IMR-90 (cell line): ENCODE data around the gene GPC5. TPM values are rescaled to one million over a fixed set of nuclear protein-coding genes. Genes with fewer than 3 reads are reported as not detected.

Source experiments
- ATAC-seq: fragments of 200-7000 bp; cut with Tn5 transposase; 2 replicates; pipeline ENCODE4 v1.9.1; 2020; ENCODE audit warnings: low read depth, mild to moderate bottlenecking, moderate library complexity
- BruUV-seq: library from RNA; stranded (reverse); fragments of 400-500 nt; replicated peaks from 2 replicates; lab custom pipeline; 2021; lab: Mats Ljungman, UMichigan
- CTCF ChIA-PET: fragments of 300-600 bp; formaldehyde crosslinking; extraction: SDS; loops from one replicate; lab custom pipeline; 2021; ENCODE audit warnings: antibody characterized with exemption; lab: Yijun Ruan, JAX
- POLR2A ChIA-PET: fragments of 300-600 bp; sonication (Branson Sonifier 250); formaldehyde crosslinking; loops from one replicate; lab custom pipeline; 2022; ENCODE audit warnings: antibody characterized with exemption; ENCODE audit not compliant: unreplicated experiment; lab: Charles Lee
- DNase-seq: peaks from one replicate; pipeline ENCODE4 v3.0.0; 2013
- H2AFZ ChIP-seq: replicated peaks from 2 replicates; pipeline ENCODE3; 2013; ENCODE audit warnings: low read length, mild to moderate bottlenecking; ENCODE audit not compliant: poor library complexity
- H2AK5ac ChIP-seq: 2 replicates; pipeline ENCODE4 v1.6.1; 2013; ENCODE audit warnings: low read depth, low read length, inconsistent platforms
- H2AK9ac ChIP-seq: replicated peaks from 2 replicates; pipeline ENCODE3; 2013; ENCODE audit warnings: mild to moderate bottlenecking, low read depth, low read length, moderate library complexity; ENCODE audit not compliant: poor library complexity
- H2BK120ac ChIP-seq: 2 replicates; pipeline ENCODE4 v1.6.1; 2013; ENCODE audit warnings: low read depth, low read length, inconsistent platforms
- H2BK15ac ChIP-seq: 3 replicates; pipeline ENCODE4 v1.6.1; 2013; ENCODE audit warnings: low read depth, low read length, inconsistent platforms
- H2BK20ac ChIP-seq: 2 replicates; pipeline ENCODE4 v1.6.1; 2013; ENCODE audit warnings: low read depth, mild to moderate bottlenecking, inconsistent platforms, low read length, moderate library complexity
- H2BK5ac ChIP-seq: 2 replicates; pipeline ENCODE4 v1.6.1; 2013; ENCODE audit warnings: mild to moderate bottlenecking, low read depth, low read length, inconsistent platforms; ENCODE audit not compliant: poor library complexity, severe bottlenecking
- H3K14ac ChIP-seq: replicated peaks from 2 replicates; pipeline ENCODE4 v1.6.1; 2013; ENCODE audit warnings: low read depth, low read length, inconsistent platforms
- H3K18ac ChIP-seq: 2 replicates; pipeline ENCODE4 v1.6.1; 2013; ENCODE audit warnings: low read depth, low read length, control low read depth
- H3K23ac ChIP-seq: 2 replicates; pipeline ENCODE4 v1.6.1; 2013; ENCODE audit warnings: low read depth, low read length, inconsistent platforms
- H3K27ac ChIP-seq: 2 replicates; pipeline ENCODE4 v1.5.1; 2013; ENCODE audit warnings: mild to moderate bottlenecking, control low read depth, low read length; ENCODE audit not compliant: insufficient read depth
- H3K27me3 ChIP-seq: 2 replicates; pipeline ENCODE4 v1.6.1; 2013; ENCODE audit warnings: low read length; ENCODE audit not compliant: control insufficient read depth, insufficient read depth
- H3K36me3 ChIP-seq: 2 replicates; pipeline ENCODE4 v1.6.1; 2013; ENCODE audit warnings: low read length, mixed read lengths; ENCODE audit not compliant: control insufficient read depth, insufficient read depth
- H3K4ac ChIP-seq: 2 replicates; pipeline ENCODE4 v1.6.1; 2013; ENCODE audit warnings: low read depth, low read length, inconsistent platforms
- H3K4me1 ChIP-seq: 2 replicates; pipeline ENCODE4 v1.6.1; 2013; ENCODE audit warnings: low read length, mixed read lengths; ENCODE audit not compliant: control insufficient read depth, insufficient read depth
- H3K4me2 ChIP-seq: 2 replicates; pipeline ENCODE4 v1.6.1; 2013; ENCODE audit warnings: low read depth, mild to moderate bottlenecking, control low read depth, low read length, moderate library complexity
- H3K4me3 ChIP-seq: 2 replicates; pipeline ENCODE4 v1.5.1; 2013; ENCODE audit warnings: low read depth, mild to moderate bottlenecking, control low read depth, low read length, moderate library complexity; ENCODE audit not compliant: insufficient read depth
- H3K56ac ChIP-seq: 2 replicates; pipeline ENCODE4 v1.6.1; 2013; ENCODE audit warnings: low read length, inconsistent platforms; ENCODE audit not compliant: insufficient read depth; ENCODE audit errors: extremely low read depth
- H3K79me1 ChIP-seq, 2 experiments: 2 replicates each; pipeline ENCODE4 v1.6.1; 2013; ENCODE audit warnings: low read length in 2 of 2, inconsistent platforms in 1 of 2, low read depth in 1 of 2
- H3K9ac ChIP-seq: 2 replicates; pipeline ENCODE4 v1.6.1; 2013; ENCODE audit warnings: low read depth, low read length, control low read depth
- H3K9me1 ChIP-seq: 2 replicates; pipeline ENCODE4 v1.6.1; 2013; ENCODE audit warnings: low read length, inconsistent platforms; ENCODE audit not compliant: insufficient read depth
- H3K9me3 ChIP-seq: 2 replicates; pipeline ENCODE4 v1.6.1; 2013; ENCODE audit warnings: low read length; ENCODE audit not compliant: control insufficient read depth, insufficient read depth
- H4K20me1 ChIP-seq: 2 replicates; pipeline ENCODE4 v1.6.1; 2013; ENCODE audit warnings: low read length, inconsistent platforms; ENCODE audit not compliant: insufficient read depth
- H4K5ac ChIP-seq: 2 replicates; pipeline ENCODE4 v1.6.1; 2013; ENCODE audit warnings: mild to moderate bottlenecking, low read depth, low read length, control low read depth
- H4K8ac ChIP-seq, 2 experiments: 2 replicates each; pipeline ENCODE4 v1.6.1; 2013; ENCODE audit warnings: low read depth in 2 of 2, low read length in 2 of 2, control low read depth in 1 of 2, inconsistent platforms in 1 of 2
- H4K91ac ChIP-seq: 2 replicates; pipeline ENCODE4 v1.6.1; 2013; ENCODE audit warnings: low read depth, low read length, inconsistent platforms; ENCODE audit not compliant: insufficient read depth
- MAFK ChIP-seq: IDR thresholded peaks from 2 replicates; pipeline ENCODE4 v1.6.1; 2012; ENCODE audit warnings: low read depth, low read length, improper control_type of control experiment
- RCOR1 ChIP-seq: IDR thresholded peaks from 2 replicates; pipeline ENCODE4 v1.6.1; 2012; ENCODE audit warnings: mild to moderate bottlenecking, low read length, improper control_type of control experiment; ENCODE audit not compliant: insufficient replicate concordance
- WGBS, 2 experiments: methylation state at CpG; one replicate each; pipeline versions ENCODE4 v1.1.5 to v1.1.7; 2013; ENCODE audit warnings: missing lambda C conversion rate in 2 of 2; ENCODE audit not compliant: insufficient read length in 1 of 2; ENCODE audit errors: extremely low coverage in 2 of 2; 5-methylcytosine and 5-hydroxymethylcytosine counted together
- dilution Hi-C: fragments of 300-500 bp; cut with HindIII; formaldehyde crosslinking; loops from one replicate; pipeline ENCODE4 v1.14.3; 2018; ENCODE audit warnings: low sequenced_read_pairs; ENCODE audit not compliant: unreplicated experiment
- in situ Hi-C: fragments of 300-500 bp; cut with MboI; formaldehyde crosslinking; loops from 3 replicates; pipeline ENCODE4 v1.14.3; 2019; ENCODE audit warnings: low sequenced_read_pairs, inconsistent platforms, mixed read lengths
- intact Hi-C: fragments of 100-400 bp; cut with micrococcal nuclease; formaldehyde crosslinking; loops from 2 replicates; pipeline ENCODE4 v1.10.0; 2022
- polyA plus RNA-seq, 3 experiments: library from polyadenylated mRNA; depleted of rRNA; stranded (reverse); fragments of >200 nt; gene quantifications; 2 replicates each; pipeline ENCODE4 v1.2.3, GENCODE V29; 2012; ENCODE audit warnings: low replicate concordance in 1 of 3
- total RNA-seq: library from RNA; depleted of rRNA; stranded (reverse); fragments of >200 nt; gene quantifications from 2 replicates; pipeline ENCODE4 v1.2.3, GENCODE V29; 2012

Gene GPC5
- total and polyA plus RNA-seq, 2 of the 4 experiments (the other 2 are of a cell fraction) = 0.94 to 1.8 TPM

GRCh38 chr13:92734545-92734944 lies 1336.1 kb downstream of the GPC5 start:
- H3K4ac ChIP-seq = no peak overlapping the region
- DNase-seq = no peak

More at GRCh38 chr13:92734545-92734944, 1336.1 kb downstream of the GPC5 start:
- H3K27ac ChIP-seq = no peak overlapping the region
- H3K9ac ChIP-seq = no peak overlapping the region
- ATAC-seq = no peak
- H3K36me3 ChIP-seq = no peaks in the 10 kb centered on the region
- in situ Hi-C loops (no loop called here), intact Hi-C loops (no loop called here), dilution Hi-C loops (no loop called here)
- H3K23ac ChIP-seq = no peak overlapping the region
- H2BK15ac ChIP-seq = no peak overlapping the region
- H3K56ac ChIP-seq = no peak overlapping the region
- ChIA-PET POLR2A (no interaction called here), CTCF (no interaction called here)
- no peak overlapping the region for H2AK5ac ChIP-seq
- H3K4me3 ChIP-seq = no peak overlapping the region
- no peak overlapping the region for H2BK120ac ChIP-seq
- no peaks in the 10 kb centered on the region for H3K9me3 ChIP-seq
- no peak overlapping the region for H3K4me2 ChIP-seq
- H3K14ac ChIP-seq = no peak overlapping the region
- no peaks in the 10 kb centered on the region; the same call in 1 of the 2 replicates for H3K27me3 ChIP-seq
- no peak overlapping the region for H4K8ac ChIP-seq
- H4K5ac ChIP-seq = no peak overlapping the region
- no peak overlapping the region for H3K18ac ChIP-seq
- no peaks in the 10 kb centered on the region for H4K20me1 ChIP-seq
- no CpG with 5 or more reads among the region's 1 CpG for WGBS, 2 experiments
- no peak overlapping the region for H2BK20ac ChIP-seq
- TF ChIP-seq MAFK (peak; percentile 90), RCOR1 (no peak)
- H3K9me1 ChIP-seq = no peaks in the 10 kb centered on the region
- H2AFZ ChIP-seq = no peak overlapping the region
- no peak overlapping the region for H2BK5ac ChIP-seq
- H4K91ac ChIP-seq = no peak overlapping the region
- BruUV-seq = no TSS peak
- no peaks in the 10 kb centered on the region for H3K4me1 ChIP-seq
- H2AK9ac ChIP-seq = no peak overlapping the region
- no peaks in the 10 kb centered on the region for H3K79me1 ChIP-seq
